ENCODE measurements around the gene FNIP2.

FNIP2 gene

DNA sequence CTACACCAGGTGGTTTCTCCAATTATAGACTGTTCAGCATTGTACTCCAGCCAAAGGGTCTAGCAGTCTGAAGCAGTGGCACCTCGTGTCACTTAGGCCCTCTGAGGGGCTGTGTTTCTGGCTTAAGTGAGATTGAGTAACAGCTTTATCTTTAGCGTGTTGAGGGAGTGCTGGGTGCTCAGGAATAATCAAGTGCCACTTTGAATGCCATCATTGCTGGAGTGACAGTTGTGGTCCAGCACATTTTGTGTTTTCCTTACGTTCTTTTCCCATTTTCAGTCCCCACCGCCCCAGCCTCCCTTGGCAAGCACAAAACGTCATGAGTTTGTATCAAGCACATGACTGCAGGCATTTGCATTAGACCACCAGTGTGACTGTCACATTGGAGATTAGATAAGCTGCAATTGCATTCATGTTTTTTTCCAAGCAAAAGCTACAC is 58.7 kb downstream of the FNIP2 start:
- TF ChIP-seq EP300 (IDR thresholded peaks at IDR 0.05; ENCODE audit: borderline replicate concordance) (no peak), TCF12 (IDR thresholded peaks at IDR 0.05; ENCODE audit: low read depth) (no peak), YY1 (IDR thresholded peaks at IDR 0.05; ENCODE audit: low read depth) (no peak), ZBTB7A (IDR thresholded peaks at IDR 0.05; ENCODE audit: low read depth) (no peak), TEAD4 (IDR thresholded peaks at IDR 0.05) (no peak), MAX (IDR thresholded peaks at IDR 0.05) (no peak)
- TF ChIP-seq, protein P1, sequence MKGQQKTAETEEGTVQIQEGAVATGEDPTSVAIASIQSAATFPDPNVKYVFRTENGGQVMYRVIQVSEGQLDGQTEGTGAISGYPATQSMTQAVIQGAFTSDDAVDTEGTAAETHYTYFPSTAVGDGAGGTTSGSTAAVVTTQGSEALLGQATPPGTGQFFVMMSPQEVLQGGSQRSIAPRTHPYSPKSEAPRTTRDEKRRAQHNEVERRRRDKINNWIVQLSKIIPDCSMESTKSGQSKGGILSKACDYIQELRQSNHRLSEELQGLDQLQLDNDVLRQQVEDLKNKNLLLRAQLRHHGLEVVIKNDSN (IDR thresholded peaks at IDR 0.05) = no peak

- TF ChIP-seq TEAD4 (IDR thresholded peaks at IDR 0.05) (no peak), FOXM1 (IDR thresholded peaks at IDR 0.05; ENCODE audit: borderline replicate concordance, low read depth) (no peak), CEBPB (IDR thresholded peaks at IDR 0.05) (no peak), ZBTB7A (IDR thresholded peaks at IDR 0.05; ENCODE audit: low read depth) (no peak), TCF12 (IDR thresholded peaks at IDR 0.05; ENCODE audit: low read depth) (no peak), MAX (IDR thresholded peaks at IDR 0.05) (no peak), CREB1 (IDR thresholded peaks at IDR 0.05; ENCODE audit: low read depth) (no peak), YY1 (IDR thresholded peaks at IDR 0.05; ENCODE audit: low read depth) (no peak), EGR1 (IDR thresholded peaks at IDR 0.05) (no peak), TAF1 (IDR thresholded peaks at IDR 0.05; ENCODE audit: low read depth) (no peak), RAD21 (IDR thresholded peaks at IDR 0.05; ENCODE audit: low read depth) (no peak), EP300 (IDR thresholded peaks at IDR 0.05; ENCODE audit: borderline replicate concordance) (no peak), NFIC (IDR thresholded peaks at IDR 0.05) (no peak)
- TF ChIP-seq, protein P2, sequence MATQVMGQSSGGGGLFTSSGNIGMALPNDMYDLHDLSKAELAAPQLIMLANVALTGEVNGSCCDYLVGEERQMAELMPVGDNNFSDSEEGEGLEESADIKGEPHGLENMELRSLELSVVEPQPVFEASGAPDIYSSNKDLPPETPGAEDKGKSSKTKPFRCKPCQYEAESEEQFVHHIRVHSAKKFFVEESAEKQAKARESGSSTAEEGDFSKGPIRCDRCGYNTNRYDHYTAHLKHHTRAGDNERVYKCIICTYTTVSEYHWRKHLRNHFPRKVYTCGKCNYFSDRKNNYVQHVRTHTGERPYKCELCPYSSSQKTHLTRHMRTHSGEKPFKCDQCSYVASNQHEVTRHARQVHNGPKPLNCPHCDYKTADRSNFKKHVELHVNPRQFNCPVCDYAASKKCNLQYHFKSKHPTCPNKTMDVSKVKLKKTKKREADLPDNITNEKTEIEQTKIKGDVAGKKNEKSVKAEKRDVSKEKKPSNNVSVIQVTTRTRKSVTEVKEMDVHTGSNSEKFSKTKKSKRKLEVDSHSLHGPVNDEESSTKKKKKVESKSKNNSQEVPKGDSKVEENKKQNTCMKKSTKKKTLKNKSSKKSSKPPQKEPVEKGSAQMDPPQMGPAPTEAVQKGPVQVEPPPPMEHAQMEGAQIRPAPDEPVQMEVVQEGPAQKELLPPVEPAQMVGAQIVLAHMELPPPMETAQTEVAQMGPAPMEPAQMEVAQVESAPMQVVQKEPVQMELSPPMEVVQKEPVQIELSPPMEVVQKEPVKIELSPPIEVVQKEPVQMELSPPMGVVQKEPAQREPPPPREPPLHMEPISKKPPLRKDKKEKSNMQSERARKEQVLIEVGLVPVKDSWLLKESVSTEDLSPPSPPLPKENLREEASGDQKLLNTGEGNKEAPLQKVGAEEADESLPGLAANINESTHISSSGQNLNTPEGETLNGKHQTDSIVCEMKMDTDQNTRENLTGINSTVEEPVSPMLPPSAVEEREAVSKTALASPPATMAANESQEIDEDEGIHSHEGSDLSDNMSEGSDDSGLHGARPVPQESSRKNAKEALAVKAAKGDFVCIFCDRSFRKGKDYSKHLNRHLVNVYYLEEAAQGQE (IDR thresholded peaks at IDR 0.05; ENCODE audit: low read depth) = no peak
- TF ChIP-seq, protein P1 (IDR thresholded peaks at IDR 0.05) = no peak
These were observed 60.4 kb downstream of the FNIP2 start for GRCh38 chr4:158829254-158829653.

- no peak for TF ChIP-seq CREB1 (IDR thresholded peaks at IDR 0.05; ENCODE audit: low read depth)
These were observed 64.8 kb downstream of the FNIP2 start for GRCh38 chr4:158833602-158834001.

GRCh38 chr4:158835226-158836001 is 66.6 kb downstream of the FNIP2 start:
- TF ChIP-seq FOXM1 (IDR thresholded peaks at IDR 0.05; ENCODE audit: borderline replicate concordance, low read depth) (no peak), NFIC (IDR thresholded peaks at IDR 0.05) (no peak), EP300 (IDR thresholded peaks at IDR 0.05; ENCODE audit: borderline replicate concordance) (no peak), TEAD4 (IDR thresholded peaks at IDR 0.05) (no peak), RAD21 (IDR thresholded peaks at IDR 0.05; ENCODE audit: low read depth) (no peak), MAX (IDR thresholded peaks at IDR 0.05) (no peak), CEBPB (IDR thresholded peaks at IDR 0.05) (no peak), EGR1 (IDR thresholded peaks at IDR 0.05) (no peak), CREB1 (IDR thresholded peaks at IDR 0.05; ENCODE audit: low read depth) (no peak), ZBTB7A (IDR thresholded peaks at IDR 0.05; ENCODE audit: low read depth) (no peak)
- TF ChIP-seq, protein P2 (IDR thresholded peaks at IDR 0.05; ENCODE audit: low read depth) = no peak

DNA sequence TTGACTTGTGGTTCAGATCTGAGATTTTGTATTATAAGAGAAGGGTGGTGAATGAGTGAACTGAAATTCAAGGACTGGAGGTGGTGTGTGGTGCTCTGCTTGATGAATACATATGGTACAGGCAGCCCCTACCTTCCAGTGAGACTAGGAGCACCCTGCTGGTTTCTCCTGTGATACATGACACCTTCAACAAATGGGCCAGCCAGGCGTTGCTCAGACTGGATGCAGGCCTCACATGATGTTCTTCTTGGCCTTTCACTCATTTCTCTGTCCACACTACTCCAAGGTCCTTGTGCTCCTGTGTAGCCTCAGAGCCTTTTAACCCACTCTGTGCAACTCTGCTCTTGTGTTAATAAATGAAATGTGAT is 67.2 kb downstream of the FNIP2 start:
- no peak for TF ChIP-seq ZBTB7A (IDR thresholded peaks at IDR 0.05; ENCODE audit: low read depth)
- TF ChIP-seq, protein P1 (IDR thresholded peaks at IDR 0.05) = peak; percentile 41; the same call in 1 of the 2 replicates
- TF ChIP-seq TEAD4 (IDR thresholded peaks at IDR 0.05) = no peak
